HepG2 (cell line): ENCODE results near the gene PML. TPM values are rescaled to one million over a fixed set of nuclear protein-coding genes. Genes with fewer than 3 reads are reported as not detected.
A peak's percentile ranks its signal among the peaks of the same experiment; 100 is the strongest.

Experiments
- ATAC-seq: fragments of 200-7000 bp; cut with Tn5 transposase; 3 replicates; pipeline ENCODE4 v1.9.1; 2020; ENCODE audit warnings: mild to moderate bottlenecking, moderate library complexity
- BruUV-seq: library from RNA; stranded (reverse); fragments of 400-500 nt; replicated peaks from 2 replicates; lab custom pipeline; 2021; lab: Mats Ljungman, UMichigan
- CTCF ChIA-PET: fragments of 300-600 bp; formaldehyde crosslinking; extraction: SDS; loops from one replicate; lab custom pipeline; 2021; ENCODE audit warnings: low total read pairs, inconsistent platforms, low intra/inter-chr PET ratio; lab: Yijun Ruan, JAX
- POLR2A ChIA-PET: fragments of 350-600 bp; sonication (Branson Sonifier 250); formaldehyde crosslinking; loops from one replicate; lab custom pipeline; 2020; ENCODE audit warnings: antibody characterized with exemption, inconsistent platforms; lab: Yijun Ruan, JAX
- DNase-seq: peaks from one replicate; pipeline ENCODE4 v3.0.0-alpha.2; 2015; ENCODE audit warnings: low spot score
- FAIRE-seq: peaks from 3 replicates; lab custom pipeline; 2011; peaks lifted over from hg19 to GRCh38; lab: Jason Lieb, UNC
- H2AFZ ChIP-seq: one replicate; pipeline ENCODE4 v1.6.1; 2011; ENCODE audit warnings: low read length, inconsistent platforms
- H3K27ac ChIP-seq: fragments of 300-600 bp; 3 replicates; pipeline ENCODE4 v1.8.0; 2011; ENCODE audit warnings: mixed run types, mild to moderate bottlenecking, mixed read lengths, low read length, inconsistent platforms; ENCODE audit not compliant: insufficient read depth; ENCODE audit errors: extremely low read length
- H3K27me3 ChIP-seq, 2 experiments: fragments of 200-600 bp in 1 of 2; 2 replicates in 1 of 2; 3 replicates in 1 of 2; pipeline versions ENCODE4 v1.6.0 to v1.8.0; 2011; ENCODE audit warnings: low read length in 2 of 2, mild to moderate bottlenecking in 2 of 2, moderate library complexity in 2 of 2, inconsistent platforms in 1 of 2; ENCODE audit not compliant: insufficient read depth in 2 of 2, control insufficient read depth in 1 of 2
- H3K36me3 ChIP-seq, 2 experiments: fragments of 200-600 bp in 1 of 2; replicated peaks in 1 of 2; 2 replicates in 1 of 2; 3 replicates in 1 of 2; pipeline versions ENCODE4 v1.5.1 to v1.8.0; 2011; ENCODE audit warnings: low read length in 2 of 2, inconsistent platforms in 1 of 2; ENCODE audit not compliant: insufficient read depth in 2 of 2, control insufficient read depth in 1 of 2
- H3K4me1 ChIP-seq: 2 replicates; pipeline ENCODE4 v1.5.1; 2012; ENCODE audit warnings: low read length, inconsistent platforms; ENCODE audit not compliant: insufficient read depth
- H3K4me2 ChIP-seq: 2 replicates; pipeline ENCODE4 v1.6.0; 2011; ENCODE audit warnings: low read depth, low read length, inconsistent platforms
- H3K4me3 ChIP-seq, 3 experiments: fragments of 200-600 bp in 1 of 3; sonication (generic), shearing (Covaris generic) in 1 of 3; replicated peaks in 1 of 3; 2 replicates each; pipeline ENCODE4 v1.5.1; 2011 to 2016; ENCODE audit warnings: low read length in 3 of 3, inconsistent platforms in 2 of 3, low read depth in 2 of 3, mild to moderate bottlenecking in 2 of 3, control low read depth in 1 of 3, mixed read lengths in 1 of 3; ENCODE audit not compliant: insufficient read depth in 1 of 3
- H3K79me2 ChIP-seq: one replicate; pipeline ENCODE4 v1.6.1; 2011; ENCODE audit warnings: low read length, inconsistent platforms; ENCODE audit not compliant: insufficient read depth
- H3K9ac ChIP-seq: 2 replicates; pipeline ENCODE4 v1.6.0; 2011; ENCODE audit warnings: mild to moderate bottlenecking, low read depth, low read length, inconsistent platforms; ENCODE audit not compliant: insufficient read depth
- H3K9me3 ChIP-seq: 2 replicates; pipeline ENCODE4 v1.5.1; 2012; ENCODE audit warnings: mild to moderate bottlenecking, low read length
- H4K20me1 ChIP-seq: 2 replicates; pipeline ENCODE4 v1.6.0; 2011; ENCODE audit warnings: inconsistent platforms, mild to moderate bottlenecking, low read length, moderate library complexity; ENCODE audit not compliant: insufficient read depth
- ATF7-NPFF ChIP-seq: sonication (generic); formaldehyde crosslinking; IDR thresholded peaks from 2 replicates; pipeline ENCODE4 v1.8.1; 2023; ENCODE audit warnings: mild to moderate bottlenecking, low read depth, missing genetic modification reagents, moderate library complexity
- BRD4 ChIP-seq: sonication (generic); formaldehyde crosslinking; IDR thresholded peaks from 2 replicates; pipeline ENCODE4 v1.4.0; 2020; ENCODE audit warnings: missing genetic modification reagents
- CREB1 ChIP-seq, 2 experiments: fragments of 450-650 bp in 1 of 2; IDR thresholded peaks; 2 replicates each; pipeline ENCODE4 v1.6.1; 2016 to 2017; ENCODE audit warnings: control low read depth in 1 of 2, mild to moderate bottlenecking in 1 of 2, missing compliant biosample characterization in 1 of 2, missing genetic modification characterization in 1 of 2
- NFKBIZ ChIP-seq: IDR thresholded peaks from 2 replicates; pipeline ENCODE4 v1.6.1; 2018; ENCODE audit warnings: missing genetic modification reagents, missing compliant biosample characterization
- TBX2 ChIP-seq: sonication (generic); formaldehyde crosslinking; IDR thresholded peaks from 2 replicates; pipeline ENCODE4 v1.5.0; 2020; ENCODE audit warnings: missing genetic modification reagents, mild to moderate bottlenecking, borderline replicate concordance
- ZNF792 ChIP-seq: IDR thresholded peaks from 2 replicates; pipeline ENCODE4 v1.6.1; 2016
- ZNF850 ChIP-seq: sonication (generic); formaldehyde crosslinking; conservative IDR thresholded peaks from 2 replicates; pipeline ENCODE4 v1.9.0; 2021; ENCODE audit warnings: mild to moderate bottlenecking, missing genetic modification reagents
- WGBS: methylation state at CpG from one replicate; pipeline ENCODE4 v1.1.6; 2017; ENCODE audit warnings: low lambda C conversion rate; 5-methylcytosine and 5-hydroxymethylcytosine counted together
- in situ Hi-C: cut with HindIII; loops from 2 replicates; pipeline ENCODE4 v1.10.0; 2017; ENCODE audit warnings: low pct_unique_long_range_greater_than_20kb; ENCODE audit not compliant: extremely low pct_ligation_motif_present
- intact Hi-C: fragments of 100-400 bp; cut with micrococcal nuclease; formaldehyde crosslinking; loops from one replicate; pipeline ENCODE4 v1.10.0; 2022; ENCODE audit not compliant: unreplicated experiment
- polyA plus RNA-seq, 8 experiments: library from polyadenylated mRNA; depleted of rRNA in 3 of 8; stranded (reverse) in 7 of 8; unstranded in 1 of 8; fragments of >200 nt; fragmentation: Illumina TruSeq in 4 of 8; extraction: Trizol in 4 of 8; gene quantifications; 2 replicates each; pipeline versions ENCODE4 v1.2.1 to v1.2.3, GENCODE V29; 2011 to 2016; ENCODE audit warnings: low read depth in 4 of 8, missing spikeins in 1 of 8, mixed read lengths in 1 of 8; ENCODE audit not compliant: insufficient read depth in 1 of 8
- total RNA-seq, 5 experiments: library from RNA; depleted of rRNA; stranded (reverse); fragments of >200 nt; fragmentation: Illumina TruSeq; extraction: Trizol; gene quantifications; 2 replicates each; pipeline ENCODE4 v1.2.3, GENCODE V29; 2016; ENCODE audit warnings: low read depth in 1 of 5
- TF ChIP-seq, protein P1 (sequence below): IDR thresholded peaks from 2 replicates; pipeline ENCODE4 v1.6.1; 2016; ENCODE audit warnings: low read depth, control low read depth

Gene PML
- total and polyA plus RNA-seq, 2 of the 13 experiments (the other 11 are each of a cell fraction or from before 2014, with no cell fraction given): 2.9 to 3.9 TPM

GRCh38 chr15:73978896-73979295 lies 15.6 kb upstream of the PML start:
- CTCF ChIA-PET: no interaction called here
- in situ Hi-C loops: no loop called here
- no peak overlapping the region for H2AFZ ChIP-seq
- no peak overlapping the region for H3K4me3 ChIP-seq
- no peak overlapping the region for H3K27ac ChIP-seq
- no peaks in the 10 kb centered on the region; a peak in 1 of 5 replicates for H3K27me3 ChIP-seq
- POLR2A ChIA-PET: no interaction called here
- no peaks in the 10 kb centered on the region for H3K36me3 ChIP-seq
- no peaks in the 10 kb centered on the region for H3K79me2 ChIP-seq
- no peak for TF ChIP-seq ATF7-NPFF (CRISPR knock-in tag)
- no peak for TF ChIP-seq ZNF792 (CRISPR knock-in tag)
- TF ChIP-seq CREB1 (IDR thresholded peaks at IDR 0.05): 0 out of 2 replicates have a peak, but pooled peaks have one; percentile 17
- no peak for TF ChIP-seq CREB1 (CRISPR knock-in tag; IDR thresholded peaks at IDR 0.05)
- ATAC-seq (no peak), DNase-seq (no peak), FAIRE-seq (no peak)
- no TSS peak for BruUV-seq
- H3K9me3 ChIP-seq: no peaks in the 10 kb centered on the region
- no peak overlapping the region for H3K4me2 ChIP-seq
- 28% methylated on average over 3 of the region's 3 CpGs for WGBS
- no peak overlapping the region for H3K9ac ChIP-seq
- intact Hi-C loops: no loop called here
- H3K4me1 ChIP-seq: no peaks in the 10 kb centered on the region
- H4K20me1 ChIP-seq: no peaks in the 10 kb centered on the region

- no peak overlapping the region for H3K9ac ChIP-seq
- H3K4me3 ChIP-seq: no peak overlapping the region
- BruUV-seq: no TSS peak
- intact Hi-C loops (no loop called here), in situ Hi-C loops (no loop called here)
- no peaks in the 10 kb centered on the region for H3K36me3 ChIP-seq
- no peak for DNase-seq
- H3K4me1 ChIP-seq: no peaks in the 10 kb centered on the region
- no peaks in the 10 kb centered on the region; a peak in 1 of 5 replicates for H3K27me3 ChIP-seq
- no peak for FAIRE-seq
- no peak overlapping the region for H3K4me2 ChIP-seq
- no peaks in the 10 kb centered on the region for H4K20me1 ChIP-seq
- no peak for TF ChIP-seq ZNF850 (CRISPR knock-in tag)
- no peak for TF ChIP-seq BRD4 (CRISPR knock-in tag)
- no peak for TF ChIP-seq NFKBIZ
- TF ChIP-seq TBX2: no peak
- TF ChIP-seq, protein P1, sequence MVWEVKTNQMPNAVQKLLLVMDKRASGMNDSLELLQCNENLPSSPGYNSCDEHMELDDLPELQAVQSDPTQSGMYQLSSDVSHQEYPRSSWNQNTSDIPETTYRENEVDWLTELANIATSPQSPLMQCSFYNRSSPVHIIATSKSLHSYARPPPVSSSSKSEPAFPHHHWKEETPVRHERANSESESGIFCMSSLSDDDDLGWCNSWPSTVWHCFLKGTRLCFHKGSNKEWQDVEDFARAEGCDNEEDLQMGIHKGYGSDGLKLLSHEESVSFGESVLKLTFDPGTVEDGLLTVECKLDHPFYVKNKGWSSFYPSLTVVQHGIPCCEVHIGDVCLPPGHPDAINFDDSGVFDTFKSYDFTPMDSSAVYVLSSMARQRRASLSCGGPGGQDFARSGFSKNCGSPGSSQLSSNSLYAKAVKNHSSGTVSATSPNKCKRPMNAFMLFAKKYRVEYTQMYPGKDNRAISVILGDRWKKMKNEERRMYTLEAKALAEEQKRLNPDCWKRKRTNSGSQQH (CRISPR knock-in tag): no peak
- ATAC-seq: no peak
- H3K9me3 ChIP-seq: no peaks in the 10 kb centered on the region
- H3K27ac ChIP-seq: no peak overlapping the region
- ChIA-PET CTCF (no interaction called here), POLR2A (no interaction called here)
- 21% methylated on average over 1 of the region's 1 CpG for WGBS
- H3K79me2 ChIP-seq: no peaks in the 10 kb centered on the region
- H2AFZ ChIP-seq: no peak overlapping the region
These were observed 14.9 kb upstream of the PML start for GRCh38 chr15:73979636-73980035.
